Right lobe of liver (tissue), 4 donors: Measurements from ENCODE around the gene LRCH3.

Source experiments
- POLR2A ChIP-seq: fragments of 450-650 bp; IDR thresholded peaks from one replicate; pipeline ENCODE4 v1.6.1; 2017; ENCODE audit warnings: antibody characterized with exemption, mild to moderate bottlenecking
- TF ChIP-seq, protein P1 (sequence below), 4 donors: fragments of 200-600 bp in 3 of 4; fragments of 450-650 bp in 1 of 4; IDR thresholded peaks; one replicate each; pipeline versions ENCODE4 v1.5.1 to v1.8.0; 2016 to 2022; ENCODE audit warnings: antibody characterized with exemption in 4 of 4, mild to moderate bottlenecking in 2 of 4
- donor health status: DM: no; HTN: no; CAD: no.
- donor health status: DM: no; HTN: no; CAD: no.
- donor health status: DM: no; HTN: yes; CAD: no.

DNA sequence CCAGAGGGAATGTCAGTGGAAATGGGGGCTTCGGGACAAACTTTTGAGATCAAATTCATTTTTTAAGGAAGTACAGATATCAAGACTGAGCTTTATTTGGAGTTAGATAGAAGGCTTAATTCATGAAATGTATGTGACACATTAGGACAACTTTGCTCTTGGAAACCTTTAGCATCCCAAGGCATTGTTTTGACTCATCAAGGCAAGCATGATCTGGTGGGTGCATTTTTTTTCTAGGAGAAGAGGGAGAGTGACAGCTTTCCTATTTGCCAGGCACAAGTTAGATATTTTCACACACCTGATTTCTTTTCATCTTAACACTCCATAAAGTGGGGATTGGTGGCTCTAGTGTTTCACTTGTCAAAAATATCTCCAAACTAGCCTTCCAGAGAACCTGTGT, 97.5 kb downstream of the LRCH3 start:
- TF ChIP-seq, protein P1, sequence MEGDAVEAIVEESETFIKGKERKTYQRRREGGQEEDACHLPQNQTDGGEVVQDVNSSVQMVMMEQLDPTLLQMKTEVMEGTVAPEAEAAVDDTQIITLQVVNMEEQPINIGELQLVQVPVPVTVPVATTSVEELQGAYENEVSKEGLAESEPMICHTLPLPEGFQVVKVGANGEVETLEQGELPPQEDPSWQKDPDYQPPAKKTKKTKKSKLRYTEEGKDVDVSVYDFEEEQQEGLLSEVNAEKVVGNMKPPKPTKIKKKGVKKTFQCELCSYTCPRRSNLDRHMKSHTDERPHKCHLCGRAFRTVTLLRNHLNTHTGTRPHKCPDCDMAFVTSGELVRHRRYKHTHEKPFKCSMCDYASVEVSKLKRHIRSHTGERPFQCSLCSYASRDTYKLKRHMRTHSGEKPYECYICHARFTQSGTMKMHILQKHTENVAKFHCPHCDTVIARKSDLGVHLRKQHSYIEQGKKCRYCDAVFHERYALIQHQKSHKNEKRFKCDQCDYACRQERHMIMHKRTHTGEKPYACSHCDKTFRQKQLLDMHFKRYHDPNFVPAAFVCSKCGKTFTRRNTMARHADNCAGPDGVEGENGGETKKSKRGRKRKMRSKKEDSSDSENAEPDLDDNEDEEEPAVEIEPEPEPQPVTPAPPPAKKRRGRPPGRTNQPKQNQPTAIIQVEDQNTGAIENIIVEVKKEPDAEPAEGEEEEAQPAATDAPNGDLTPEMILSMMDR (IDR thresholded peaks at IDR 0.05): no peak
- no peak for TF ChIP-seq POLR2A
